ENCODE data around the gene TMEM150C.

Gene TMEM150C

DNA sequence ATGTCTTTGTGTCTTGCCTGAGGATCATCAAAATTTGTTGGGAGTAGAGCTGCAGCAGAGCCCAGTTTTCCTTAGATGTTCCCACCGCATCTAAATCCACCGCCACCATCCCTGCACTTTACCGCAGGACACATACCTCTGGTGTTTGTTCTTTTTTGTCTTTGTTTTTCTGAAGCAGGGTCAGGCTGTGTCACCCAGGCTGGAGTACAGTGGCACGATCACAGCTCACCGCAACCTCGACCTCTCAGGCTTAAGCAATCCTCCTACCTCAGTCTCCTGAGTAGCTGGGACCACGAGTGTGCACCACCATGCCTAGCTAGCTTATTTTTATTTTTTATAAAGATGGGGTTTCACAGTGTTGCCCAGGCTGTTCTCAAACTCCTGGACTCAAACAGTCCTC is 126.8 kb downstream of the TMEM150C start:
- H3K4me3 ChIP-seq (ENCODE audit: low read length) = no peak overlapping the region
- H3K4me1 ChIP-seq (ENCODE audit: control insufficient read depth, low read depth, low read length) = peaks cover 10% of the 10 kb centered on the region
- peaks cover 6% of the 10 kb centered on the region for H3K36me3 ChIP-seq (ENCODE audit: control insufficient read depth, low read depth, low read length)
- H3K27me3 ChIP-seq (ENCODE audit: control insufficient read depth, insufficient read depth, low read length) = no peaks in the 10 kb centered on the region
- no peak overlapping the region for H3K27ac ChIP-seq (ENCODE audit: low read length)
- H3K9me3 ChIP-seq (ENCODE audit: control insufficient read depth, low read depth, low read length) = no peaks in the 10 kb centered on the region
- H3K9ac ChIP-seq (ENCODE audit: low read length) = no peak overlapping the region

DNA sequence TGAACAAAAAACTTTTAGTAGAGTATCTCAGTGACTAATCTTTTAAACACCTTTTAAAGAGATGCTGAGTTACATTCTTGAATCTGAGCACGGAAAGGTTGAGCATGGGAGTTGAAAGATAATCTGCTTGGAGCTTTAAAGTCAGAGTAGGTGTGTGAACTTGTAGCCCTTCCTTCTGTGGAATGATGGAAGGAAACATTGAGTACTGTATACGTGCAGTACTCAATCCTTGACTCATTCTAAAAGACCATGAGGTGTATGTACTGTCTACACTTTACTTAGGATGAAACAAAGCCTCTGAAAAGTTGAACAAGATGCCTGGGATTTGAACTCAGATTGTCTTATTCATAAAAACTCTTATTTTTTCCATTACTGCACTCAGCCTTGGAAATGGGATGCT is 128.0 kb downstream of the TMEM150C start:
- H3K4me3 ChIP-seq (ENCODE audit: low read length) = no peak overlapping the region
- peaks cover 10% of the 10 kb centered on the region for H3K4me1 ChIP-seq (ENCODE audit: control insufficient read depth, low read depth, low read length)
- no peak overlapping the region for H3K9ac ChIP-seq (ENCODE audit: low read length)
- H3K9me3 ChIP-seq (ENCODE audit: control insufficient read depth, low read depth, low read length) = no peaks in the 10 kb centered on the region
- peaks cover 6% of the 10 kb centered on the region for H3K36me3 ChIP-seq (ENCODE audit: control insufficient read depth, low read depth, low read length)
- H3K27me3 ChIP-seq (ENCODE audit: control insufficient read depth, insufficient read depth, low read length) = no peaks in the 10 kb centered on the region
- H3K27ac ChIP-seq (ENCODE audit: low read length) = no peak overlapping the region

Data from iPS-18a (cell line).